ENCODE measurements around the gene MTA1. TPM values are rescaled to one million over a fixed set of nuclear protein-coding genes. Genes with fewer than 3 reads are reported as not detected.
A peak's percentile ranks its signal among the peaks of the same experiment; 100 is the strongest.

Gene MTA1
- polyA plus RNA-seq, 4 donors, result 28.4 to 98.9 (median 51.9) TPM

GRCh38 chr14:105427936-105428485 is 8.4 kb downstream of the MTA1 start:
- FAIRE-seq, result no peak
- Histone ChIP-seq H3K36me3 (ENCODE audit: control insufficient read depth in 3 of 3, insufficient read depth in 2 of 3, low read depth in 1 of 3, low read length in 3 of 3) (peaks cover 0 to 44% (median 0%) of the 10 kb centered on the region in 3 donors), H3K4me3 (ENCODE audit: low read depth in 1 of 3, low read length in 3 of 3) (no peak overlapping the region), H3K4me1 (ENCODE audit: control insufficient read depth in 3 of 3, insufficient read depth in 2 of 3, low read depth in 1 of 3, low read length in 2 of 3) (no peaks in the 10 kb centered on the region), H3K27me3 (ENCODE audit: control insufficient read depth in 3 of 3, insufficient read depth in 3 of 3, low read length in 3 of 3) (no peaks in the 10 kb centered on the region), H3K9me3 (ENCODE audit: control insufficient read depth in 2 of 2, insufficient read depth in 1 of 2, low read depth in 1 of 2, low read length in 1 of 2) (peaks cover 0 to 11% of the 10 kb centered on the region in 2 donors), H3K27ac (ENCODE audit: low read depth in 1 of 3, low read length in 2 of 3) (no peak overlapping the region)
- WGBS, 3 donors, result 85 to 93% (median 88%) methylated on average over 9 of the region's 9 CpGs
- DNase-seq, result no peak

DNA sequence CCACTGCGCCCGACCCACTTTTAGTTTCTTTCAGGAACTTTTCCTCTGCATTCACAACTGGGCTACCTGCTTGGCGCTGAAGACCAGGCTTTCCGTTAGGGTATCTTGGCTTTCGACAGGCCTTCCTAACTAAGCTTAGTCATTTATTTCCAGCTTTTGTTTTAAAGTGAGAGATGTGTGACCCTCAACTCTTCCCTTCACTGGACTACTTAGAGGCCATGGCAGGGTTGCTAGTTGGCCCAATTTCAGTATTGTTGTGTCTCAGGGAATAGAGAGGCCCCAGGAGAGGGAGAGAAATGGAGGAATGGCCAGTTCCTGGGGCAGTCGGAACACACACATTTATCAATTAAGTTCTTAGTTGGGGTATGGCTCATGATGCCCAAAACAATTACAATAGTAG is 10.4 kb downstream of the MTA1 start:
- Histone ChIP-seq H3K27me3 (ENCODE audit: control insufficient read depth in 3 of 3, insufficient read depth in 3 of 3, low read length in 3 of 3) (no peaks in the 10 kb centered on the region), H3K4me1 (ENCODE audit: control insufficient read depth in 3 of 3, insufficient read depth in 2 of 3, low read depth in 1 of 3, low read length in 2 of 3) (no peaks in the 10 kb centered on the region), H3K9me3 (ENCODE audit: control insufficient read depth in 2 of 2, insufficient read depth in 1 of 2, low read depth in 1 of 2, low read length in 1 of 2) (peaks cover 0 to 11% of the 10 kb centered on the region in 2 donors), H3K27ac (ENCODE audit: low read depth in 1 of 3, low read length in 2 of 3) (no peak overlapping the region), H3K36me3 (ENCODE audit: control insufficient read depth in 3 of 3, insufficient read depth in 2 of 3, low read depth in 1 of 3, low read length in 3 of 3) (peaks cover 0 to 37% (median 0%) of the 10 kb centered on the region in 3 donors), H3K4me3 (ENCODE audit: low read depth in 1 of 3, low read length in 3 of 3) (no peak overlapping the region)
- FAIRE-seq (no peak), DNase-seq (no peak)
- WGBS, 3 donors, result 87 to 91% (median 90%) methylated on average over 6 of the region's 6 CpGs

DNA sequence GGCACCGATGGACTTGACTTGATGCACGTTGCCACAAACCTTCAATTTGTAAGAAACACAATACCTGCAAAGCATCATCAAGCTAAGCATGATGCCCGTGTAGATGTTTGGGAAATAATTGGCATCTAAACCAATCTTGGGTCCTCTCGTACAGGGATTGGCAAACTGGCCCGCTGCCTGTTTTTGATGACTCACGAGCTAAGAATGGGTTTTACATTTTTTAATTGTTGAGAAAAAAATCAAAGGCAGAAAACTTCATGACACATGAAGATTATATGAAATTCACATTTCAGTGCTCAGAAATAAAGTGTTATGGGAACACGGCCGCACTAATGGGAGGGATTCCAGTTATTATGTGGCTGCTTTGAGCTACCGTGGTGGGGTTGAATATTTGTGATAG is 10.9 kb downstream of the MTA1 start:
- Histone ChIP-seq H3K9me3 (ENCODE audit: control insufficient read depth in 2 of 2, insufficient read depth in 1 of 2, low read depth in 1 of 2, low read length in 1 of 2) (peaks cover 0 to 11% of the 10 kb centered on the region in 2 donors), H3K4me3 (ENCODE audit: low read depth in 1 of 3, low read length in 3 of 3) (no peak overlapping the region), H3K27me3 (ENCODE audit: control insufficient read depth in 3 of 3, insufficient read depth in 3 of 3, low read length in 3 of 3) (no peaks in the 10 kb centered on the region), H3K4me1 (ENCODE audit: control insufficient read depth in 3 of 3, insufficient read depth in 2 of 3, low read depth in 1 of 3, low read length in 2 of 3) (no peaks in the 10 kb centered on the region), H3K36me3 (ENCODE audit: control insufficient read depth in 3 of 3, insufficient read depth in 2 of 3, low read depth in 1 of 3, low read length in 3 of 3) (peaks cover 0 to 32% (median 0%) of the 10 kb centered on the region in 3 donors), H3K27ac (ENCODE audit: low read depth in 1 of 3, low read length in 2 of 3) (no peak overlapping the region)
- 74 to 77% (median 76%) methylated on average over 9 of the region's 9 CpGs for WGBS, 3 donors
- FAIRE-seq (no peak), DNase-seq (no peak)

- 88 to 100% (median 98%) methylated on average over 1 of the region's 1 CpG for WGBS, 3 donors
- DNase-seq (no peak), FAIRE-seq (no peak)
- no peak overlapping the region for H3K27ac ChIP-seq (ENCODE audit: low read depth in 1 of 3, low read length in 2 of 3)
- peaks cover 0 to 11% of the 10 kb centered on the region in 2 donors for H3K9me3 ChIP-seq (ENCODE audit: control insufficient read depth in 2 of 2, insufficient read depth in 1 of 2, low read depth in 1 of 2, low read length in 1 of 2)
- H3K4me1 ChIP-seq (ENCODE audit: control insufficient read depth in 3 of 3, insufficient read depth in 2 of 3, low read depth in 1 of 3, low read length in 2 of 3), result no peaks in the 10 kb centered on the region
- H3K4me3 ChIP-seq (ENCODE audit: low read depth in 1 of 3, low read length in 3 of 3), result no peak overlapping the region
- peaks cover 0 to 28% (median 0%) of the 10 kb centered on the region in 3 donors for H3K36me3 ChIP-seq (ENCODE audit: control insufficient read depth in 3 of 3, insufficient read depth in 2 of 3, low read depth in 1 of 3, low read length in 3 of 3)
- H3K27me3 ChIP-seq (ENCODE audit: control insufficient read depth in 3 of 3, insufficient read depth in 3 of 3, low read length in 3 of 3), result no peaks in the 10 kb centered on the region
Observed at GRCh38 chr14:105431256-105431655, 11.6 kb downstream of the MTA1 start.

- WGBS, 3 donors, result 92 to 94% (median 92%) methylated on average over 12 of the region's 12 CpGs
Observed at GRCh38 chr14:105432657-105433056, 13.0 kb downstream of the MTA1 start.

GRCh38 chr14:105433161-105433605 is 13.6 kb downstream of the MTA1 start:
- H3K27ac ChIP-seq (ENCODE audit: low read depth in 1 of 3, low read length in 2 of 3), result no peak overlapping the region
- H3K9me3 ChIP-seq (ENCODE audit: control insufficient read depth in 2 of 2, insufficient read depth in 1 of 2, low read depth in 1 of 2, low read length in 1 of 2), result peaks cover 0 to 3% of the 10 kb centered on the region in 2 donors
- FAIRE-seq, result no peak
- H3K4me3 ChIP-seq (ENCODE audit: low read depth in 1 of 3, low read length in 3 of 3), result no peak overlapping the region
- 87 to 89% (median 87%) methylated on average over 14 to 17 of the region's 17 CpGs for WGBS, 3 donors
- no peaks in the 10 kb centered on the region for H3K27me3 ChIP-seq (ENCODE audit: control insufficient read depth in 3 of 3, insufficient read depth in 3 of 3, low read length in 3 of 3)
- no peaks in the 10 kb centered on the region for H3K4me1 ChIP-seq (ENCODE audit: control insufficient read depth in 3 of 3, insufficient read depth in 2 of 3, low read depth in 1 of 3, low read length in 2 of 3)
- DNase-seq, result no peak
- peaks cover 0 to 26% (median 0%) of the 10 kb centered on the region in 3 donors for H3K36me3 ChIP-seq (ENCODE audit: control insufficient read depth in 3 of 3, insufficient read depth in 2 of 3, low read depth in 1 of 3, low read length in 3 of 3)

More at GRCh38 chr14:105432657-105433056, 13.0 kb downstream of the MTA1 start:
- Histone ChIP-seq H3K9me3 (ENCODE audit: control insufficient read depth in 2 of 2, insufficient read depth in 1 of 2, low read depth in 1 of 2, low read length in 1 of 2) (peaks cover 0 to 3% of the 10 kb centered on the region in 2 donors), H3K4me1 (ENCODE audit: control insufficient read depth in 3 of 3, insufficient read depth in 2 of 3, low read depth in 1 of 3, low read length in 2 of 3) (no peaks in the 10 kb centered on the region), H3K4me3 (ENCODE audit: low read depth in 1 of 3, low read length in 3 of 3) (no peak overlapping the region), H3K27me3 (ENCODE audit: control insufficient read depth in 3 of 3, insufficient read depth in 3 of 3, low read length in 3 of 3) (no peaks in the 10 kb centered on the region), H3K36me3 (ENCODE audit: control insufficient read depth in 3 of 3, insufficient read depth in 2 of 3, low read depth in 1 of 3, low read length in 3 of 3) (peaks cover 0 to 25% (median 0%) of the 10 kb centered on the region in 3 donors), H3K27ac (ENCODE audit: low read depth in 1 of 3, low read length in 2 of 3) (no peak overlapping the region)
- FAIRE-seq, result no peak
- DNase-seq, result no peak

DNA sequence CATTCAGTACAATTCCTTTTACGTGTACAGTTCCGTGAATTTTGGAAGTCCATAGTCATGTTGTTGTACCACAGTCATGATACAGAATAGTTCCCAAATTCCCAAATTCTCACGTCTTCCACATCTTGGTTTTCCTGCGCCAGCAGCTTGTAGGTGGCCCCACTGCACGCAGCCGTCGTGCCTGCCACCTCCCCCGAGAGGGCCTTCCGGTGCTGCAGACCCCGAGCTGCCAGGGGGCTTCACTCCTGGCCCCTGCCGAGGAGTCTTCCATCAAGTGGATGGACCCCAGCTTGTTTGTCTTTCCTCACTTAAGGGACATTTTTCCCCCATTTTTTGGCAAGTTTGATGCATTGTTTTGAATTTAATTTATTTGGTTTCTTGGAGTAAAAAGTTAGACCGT is 16.8 kb downstream of the MTA1 start:
- 87 to 95% (median 92%) methylated on average over 12 of the region's 12 CpGs for WGBS, 3 donors

DNA sequence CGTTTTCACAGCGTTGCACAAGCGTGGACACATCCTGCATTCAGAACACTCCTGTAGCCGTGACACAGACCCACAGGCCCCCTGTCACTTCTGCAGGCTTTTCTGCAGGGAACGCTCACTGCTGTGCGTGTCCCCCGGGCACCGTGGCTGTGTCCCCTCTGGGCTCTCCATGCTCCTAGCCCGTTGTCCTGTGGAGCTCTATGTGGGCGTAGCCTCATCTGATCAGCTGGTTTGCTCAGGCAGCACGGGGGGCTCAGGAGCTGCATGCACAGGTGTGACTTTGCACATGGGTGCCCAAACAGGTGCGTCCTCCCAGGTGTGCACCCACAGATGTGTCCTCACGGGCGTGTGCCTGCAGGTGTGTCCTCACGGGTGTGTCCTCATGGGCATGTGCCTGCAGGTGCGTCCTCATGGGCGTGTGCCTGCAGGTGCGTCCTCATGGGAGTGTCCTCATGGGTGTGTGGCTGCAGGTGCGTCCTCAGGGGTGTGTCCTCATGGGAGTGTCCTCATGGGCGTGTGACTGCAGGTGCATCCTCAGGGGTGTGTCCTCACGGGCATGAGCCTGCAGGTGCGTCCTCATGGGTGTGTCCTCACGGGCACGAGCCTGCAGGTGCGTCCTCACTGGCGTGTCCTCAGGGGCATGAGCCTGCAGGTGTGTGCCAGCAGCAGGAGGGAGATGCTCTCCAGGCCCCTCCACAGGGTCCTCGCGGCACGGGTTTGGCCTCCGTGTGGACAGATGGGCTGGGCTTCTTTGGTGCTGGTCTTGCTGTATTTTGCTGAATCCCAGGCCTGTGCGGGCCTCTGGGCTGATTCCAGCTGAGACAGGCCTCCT is 17.5 kb downstream of the MTA1 start:
- no peak for FAIRE-seq

More for the DNA sequence above, 16.8 kb downstream of the MTA1 start:
- no peak overlapping the region for H3K4me3 ChIP-seq (ENCODE audit: low read depth in 1 of 3, low read length in 3 of 3)
- peaks cover 0 to 39% (median 0%) of the 10 kb centered on the region in 3 donors for H3K36me3 ChIP-seq (ENCODE audit: control insufficient read depth in 3 of 3, insufficient read depth in 2 of 3, low read depth in 1 of 3, low read length in 3 of 3)
- DNase-seq (no peak), FAIRE-seq (no peak)
- H3K4me1 ChIP-seq (ENCODE audit: control insufficient read depth in 3 of 3, insufficient read depth in 2 of 3, low read depth in 1 of 3, low read length in 2 of 3), result no peaks in the 10 kb centered on the region
- H3K9me3 ChIP-seq (ENCODE audit: control insufficient read depth in 2 of 2, insufficient read depth in 1 of 2, low read depth in 1 of 2, low read length in 1 of 2), result no peaks in the 10 kb centered on the region
- no peaks in the 10 kb centered on the region for H3K27me3 ChIP-seq (ENCODE audit: control insufficient read depth in 3 of 3, insufficient read depth in 3 of 3, low read length in 3 of 3)
- no peak overlapping the region for H3K27ac ChIP-seq (ENCODE audit: low read depth in 1 of 3, low read length in 2 of 3)

More for the DNA sequence above, 17.5 kb downstream of the MTA1 start:
- Histone ChIP-seq H3K27ac (ENCODE audit: low read depth in 1 of 3, low read length in 2 of 3) (no peak overlapping the region), H3K27me3 (ENCODE audit: control insufficient read depth in 3 of 3, insufficient read depth in 3 of 3, low read length in 3 of 3) (no peaks in the 10 kb centered on the region), H3K36me3 (ENCODE audit: control insufficient read depth in 3 of 3, insufficient read depth in 2 of 3, low read depth in 1 of 3, low read length in 3 of 3) (peaks cover 0 to 40% (median 0%) of the 10 kb centered on the region in 3 donors), H3K4me1 (ENCODE audit: control insufficient read depth in 3 of 3, insufficient read depth in 2 of 3, low read depth in 1 of 3, low read length in 2 of 3) (no peaks in the 10 kb centered on the region), H3K4me3 (ENCODE audit: low read depth in 1 of 3, low read length in 3 of 3) (no peak overlapping the region), H3K9me3 (ENCODE audit: control insufficient read depth in 2 of 2, insufficient read depth in 1 of 2, low read depth in 1 of 2, low read length in 1 of 2) (no peaks in the 10 kb centered on the region)
- 59 to 76% (median 71%) methylated on average over 28 to 31 of the region's 31 CpGs for WGBS, 3 donors
- peak; percentile 38 to 53 for DNase-seq
